Loucy (cell line): ENCODE data around the gene DENND6B.

Source experiments
- H2AFZ ChIP-seq: fragments of 200-600 bp; sonication (generic); 2 replicates; pipeline ENCODE4 v1.6.0; 2016; ENCODE audit warnings: antibody characterized with exemption, mild to moderate bottlenecking, low read length, moderate library complexity
- H3F3A ChIP-seq: fragments of 200-600 bp; 2 replicates; pipeline ENCODE4 v1.6.0; 2016; ENCODE audit warnings: antibody characterized with exemption, low read depth, mild to moderate bottlenecking
- H3K27me3 ChIP-seq: fragments of 200-600 bp; sonication (generic); 2 replicates; pipeline ENCODE4 v1.6.1; 2014; ENCODE audit warnings: low read length, mild to moderate bottlenecking; ENCODE audit not compliant: insufficient read depth, poor library complexity, severe bottlenecking
- H3K36me3 ChIP-seq: fragments of 200-600 bp; sonication (generic); 2 replicates; pipeline ENCODE4 v1.6.1; 2016; ENCODE audit warnings: low read length; ENCODE audit not compliant: insufficient read depth
- H3K4me1 ChIP-seq: fragments of 200-600 bp; sonication (generic); 2 replicates; pipeline ENCODE4 v1.5.1; 2014; ENCODE audit warnings: low read length, mild to moderate bottlenecking; ENCODE audit not compliant: insufficient read depth, poor library complexity, severe bottlenecking
- H3K4me2 ChIP-seq: fragments of 200-600 bp; sonication (generic); 2 replicates; pipeline ENCODE4 v1.6.0; 2014; ENCODE audit warnings: antibody characterized with exemption, low read length, low read depth, mild to moderate bottlenecking; ENCODE audit not compliant: poor library complexity, severe bottlenecking
- H3K4me3 ChIP-seq: fragments of 200-600 bp; sonication (generic); 2 replicates; pipeline ENCODE4 v1.5.1; 2014; ENCODE audit warnings: low read length, mild to moderate bottlenecking, mixed read lengths; ENCODE audit not compliant: poor library complexity, severe bottlenecking
- H3K79me2 ChIP-seq: fragments of 200-600 bp; sonication (generic); 2 replicates; pipeline ENCODE4 v1.6.1; 2014; ENCODE audit warnings: low read length; ENCODE audit not compliant: insufficient read depth
- H3K9ac ChIP-seq: fragments of 200-600 bp; sonication (generic); 2 replicates; pipeline ENCODE4 v1.6.0; 2014; ENCODE audit warnings: mild to moderate bottlenecking, low read depth, low read length, moderate library complexity; ENCODE audit not compliant: poor library complexity, severe bottlenecking
- H3K9me2 ChIP-seq: fragments of 200-600 bp; sonication (generic); replicated peaks from 2 replicates; pipeline ENCODE4 v1.6.1; 2016; ENCODE audit warnings: low read depth, low read length, mixed read lengths
- H3K9me3 ChIP-seq: fragments of 200-600 bp; sonication (generic); 2 replicates; pipeline ENCODE4 v1.6.1; 2014; ENCODE audit warnings: mild to moderate bottlenecking, antibody characterized with exemption, low read length, low read depth; ENCODE audit not compliant: insufficient read depth
- H4K20me1 ChIP-seq: fragments of 200-600 bp; sonication (generic); 2 replicates; pipeline ENCODE4 v1.6.0; 2014; ENCODE audit warnings: antibody characterized with exemption, low read length, mild to moderate bottlenecking; ENCODE audit not compliant: insufficient read depth, poor library complexity, severe bottlenecking
- CTCF ChIP-seq: fragments of 200-600 bp; sonication (generic); conservative IDR thresholded peaks from 2 replicates; pipeline ENCODE4 v1.5.1; 2014; ENCODE audit warnings: mild to moderate bottlenecking, antibody characterized with exemption, low read length
- EZH2phosphoT487 ChIP-seq: fragments of 200-600 bp; IDR thresholded peaks from 2 replicates; pipeline ENCODE4 v1.6.1; 2018; ENCODE audit warnings: antibody characterized with exemption, mild to moderate bottlenecking, moderate library complexity, borderline replicate concordance

Gene DENND6B

GRCh38 chr22:50294319-50294656 is 32.5 kb downstream of the DENND6B start:
- no peak overlapping the region for H3K9ac ChIP-seq
- no peak overlapping the region for H2AFZ ChIP-seq
- no peaks in the 10 kb centered on the region; the same call in 1 of the 2 replicates for H3K79me2 ChIP-seq
- H3K4me1 ChIP-seq: peaks cover 3% of the 10 kb centered on the region
- no peaks in the 10 kb centered on the region for H4K20me1 ChIP-seq
- no peaks in the 10 kb centered on the region for H3F3A ChIP-seq
- TF ChIP-seq CTCF: no peak
- TF ChIP-seq EZH2phosphoT487: no peak
- H3K36me3 ChIP-seq: peaks cover 7% of the 10 kb centered on the region; the same call in 1 of the 2 replicates
- H3K27me3 ChIP-seq: no peaks in the 10 kb centered on the region
- H3K4me2 ChIP-seq: no peak overlapping the region
- no peaks in the 10 kb centered on the region for H3K9me2 ChIP-seq
- no peak overlapping the region for H3K4me3 ChIP-seq
- no peaks in the 10 kb centered on the region for H3K9me3 ChIP-seq

- Histone ChIP-seq H3K36me3 (peaks cover 9% of the 10 kb centered on the region; the same call in 1 of the 2 replicates), H3K27me3 (no peaks in the 10 kb centered on the region), H3K9me3 (no peaks in the 10 kb centered on the region), H3K9ac (no peak overlapping the region), H3K4me1 (peaks cover 3% of the 10 kb centered on the region), H3F3A (no peaks in the 10 kb centered on the region), H3K4me2 (no peak overlapping the region), H3K79me2 (no peaks in the 10 kb centered on the region; the same call in 1 of the 2 replicates), H4K20me1 (no peaks in the 10 kb centered on the region), H3K9me2 (no peaks in the 10 kb centered on the region), H3K4me3 (no peak overlapping the region), H2AFZ (no peak overlapping the region)
- TF ChIP-seq CTCF (no peak), EZH2phosphoT487 (no peak)
Observed at GRCh38 chr22:50293441-50294318, 33.1 kb downstream of the DENND6B start.

GRCh38 chr22:50292643-50293440 is 34.0 kb downstream of the DENND6B start:
- Histone ChIP-seq H4K20me1 (no peaks in the 10 kb centered on the region), H3K9me2 (no peaks in the 10 kb centered on the region), H3K4me2 (no peak overlapping the region), H2AFZ (no peak overlapping the region), H3K4me1 (peaks cover 3% of the 10 kb centered on the region), H3K36me3 (peaks cover 9% of the 10 kb centered on the region; the same call in 1 of the 2 replicates), H3F3A (no peaks in the 10 kb centered on the region), H3K4me3 (no peak overlapping the region), H3K9ac (no peak overlapping the region), H3K79me2 (no peaks in the 10 kb centered on the region; the same call in 1 of the 2 replicates), H3K9me3 (no peaks in the 10 kb centered on the region), H3K27me3 (no peaks in the 10 kb centered on the region)
- TF ChIP-seq EZH2phosphoT487 (no peak), CTCF (no peak)
